A549 (cell line): ENCODE results near the gene KIF16B. TPM values are rescaled to one million over a fixed set of nuclear protein-coding genes. Genes with fewer than 3 reads are reported as not detected.

Experiments
- ATAC-seq, 2 experiments: fragments of 200-7000 bp in 1 of 2; fragments of >200 bp in 1 of 2; cut with Nextera tagmentation in 1 of 2; cut with Tn5 transposase in 1 of 2; 3 replicates each; pipeline versions ENCODE4 v1.8.0 to v1.9.1; 2018 to 2020; ENCODE audit warnings: mild to moderate bottlenecking in 1 of 2, moderate library complexity in 1 of 2
- CTCF ChIA-PET: fragments of 300-600 bp; sonication (Branson Sonifier 250); formaldehyde crosslinking; extraction: SDS; loops from one replicate; lab custom pipeline; 2021; ENCODE audit warnings: antibody characterized with exemption, inconsistent platforms; lab: Yijun Ruan, JAX
- POLR2A ChIA-PET: fragments of 350-600 bp; formaldehyde crosslinking; extraction: SDS; loops from one replicate; lab custom pipeline; 2021; ENCODE audit warnings: antibody characterized with exemption, inconsistent platforms; lab: Yijun Ruan, JAX
- DNase-seq, 2 experiments: peaks; one replicate each; pipeline versions ENCODE4 v3.0.0 to v3.0.0-alpha.2; 2011 to 2016; ENCODE audit warnings: low read depth in 1 of 2, low spot score in 1 of 2
- FAIRE-seq: peaks from 2 replicates; lab custom pipeline; 2011; peaks lifted over from hg19 to GRCh38; lab: Jason Lieb, UNC
- H3K27ac ChIP-seq, 2 experiments: fragments of >200 bp; sonication (Bioruptor Twin); formaldehyde crosslinking; 3 replicates each; pipeline ENCODE4 v1.5.1; 2016 to 2017
- H3K4me1 ChIP-seq: fragments of >200 bp; sonication (Bioruptor Twin); formaldehyde crosslinking; 3 replicates; pipeline ENCODE4 v1.6.1; 2016
- H3K4me2 ChIP-seq: fragments of >200 bp; sonication (Bioruptor Twin); formaldehyde crosslinking; 3 replicates; pipeline ENCODE4 v1.6.1; 2016
- H3K4me3 ChIP-seq: fragments of >200 bp; sonication (Bioruptor Twin); formaldehyde crosslinking; 3 replicates; pipeline ENCODE4 v1.5.1; 2016
- H3K9me3 ChIP-seq: fragments of >200 bp; sonication (Bioruptor Twin); formaldehyde crosslinking; 3 replicates; pipeline ENCODE4 v1.6.1; 2016
- ATOH8 ChIP-seq: fragments of 250-450 bp; sonication (Bioruptor Pico); IDR thresholded peaks from 2 replicates; pipeline ENCODE4 v1.5.0; 2020; ENCODE audit warnings: low read depth, mild to moderate bottlenecking, moderate library complexity
- CHD2 ChIP-seq: fragments of 150-350 bp; IDR thresholded peaks from 2 replicates; pipeline ENCODE4 v1.6.1; 2014; ENCODE audit warnings: low read length; ENCODE audit not compliant: partially characterized antibody
- EHMT2 ChIP-seq: fragments of 200-600 bp; sonication (generic); IDR thresholded peaks from 2 replicates; pipeline ENCODE4 v1.6.1; 2016; ENCODE audit warnings: antibody characterized with exemption, low read depth, mild to moderate bottlenecking, moderate library complexity
- ESRRA ChIP-seq: fragments of 150-350 bp; IDR thresholded peaks from 2 replicates; pipeline ENCODE4 v1.6.1; 2014; ENCODE audit warnings: mild to moderate bottlenecking, low read length, borderline replicate concordance
- FOSB ChIP-seq: fragments of 250-450 bp; sonication (Bioruptor Pico); IDR thresholded peaks from 2 replicates; pipeline ENCODE4 v1.5.0; 2020; ENCODE audit warnings: mild to moderate bottlenecking, moderate library complexity
- FOXS1 ChIP-seq: fragments of 250-450 bp; sonication (Bioruptor Pico); IDR thresholded peaks from 2 replicates; pipeline ENCODE4 v1.5.0; 2020; ENCODE audit warnings: mild to moderate bottlenecking, moderate library complexity
- HEYL ChIP-seq: fragments of 250-450 bp; sonication (Bioruptor Pico); IDR thresholded peaks from 2 replicates; pipeline ENCODE4 v1.8.0; 2021; ENCODE audit warnings: mild to moderate bottlenecking, moderate library complexity
- HOXA7 ChIP-seq: fragments of 250-450 bp; sonication (Bioruptor Pico); IDR thresholded peaks from 2 replicates; pipeline ENCODE4 v1.5.0; 2020; ENCODE audit warnings: mild to moderate bottlenecking, moderate library complexity
- HOXB13 ChIP-seq: fragments of 250-450 bp; sonication (Bioruptor Pico); IDR thresholded peaks from 2 replicates; pipeline ENCODE4 v1.5.0; 2020; ENCODE audit warnings: low read depth, mild to moderate bottlenecking, moderate library complexity
- JUN ChIP-seq, 2 experiments: fragments of >200 bp; sonication (Bioruptor Twin); formaldehyde crosslinking; IDR thresholded peaks; 2 replicates in 1 of 2; 3 replicates in 1 of 2; pipeline ENCODE4 v1.6.1; 2016 to 2017
- KDM1A ChIP-seq: fragments of 200-600 bp; sonication (generic); IDR thresholded peaks from 2 replicates; pipeline ENCODE4 v1.6.1; 2016; ENCODE audit warnings: low read depth, mild to moderate bottlenecking
- KDM5A ChIP-seq: fragments of 200-600 bp; sonication (generic); IDR thresholded peaks from 2 replicates; pipeline ENCODE4 v1.6.1; 2016; ENCODE audit warnings: antibody characterized with exemption, mild to moderate bottlenecking
- MYC ChIP-seq: IDR thresholded peaks from 2 replicates; pipeline ENCODE4 v1.6.1; 2012; ENCODE audit warnings: mild to moderate bottlenecking, inconsistent platforms, low read length, improper control_type of control experiment, borderline replicate concordance
- NPAS2 ChIP-seq: fragments of 250-450 bp; sonication (Bioruptor Pico); IDR thresholded peaks from 2 replicates; pipeline ENCODE4 v1.8.0; 2022; ENCODE audit warnings: mild to moderate bottlenecking, moderate library complexity, borderline replicate concordance
- PBX3 ChIP-seq: IDR thresholded peaks from 2 replicates; pipeline ENCODE4 v1.6.1; 2012
- PHF8 ChIP-seq: fragments of 200-600 bp; sonication (generic); IDR thresholded peaks from 2 replicates; pipeline ENCODE4 v1.6.1; 2016; ENCODE audit warnings: low read depth, mild to moderate bottlenecking, antibody characterized with exemption, moderate library complexity, borderline replicate concordance
- POLR2AphosphoS2 ChIP-seq: conservative IDR thresholded peaks from 2 replicates; pipeline ENCODE4 v1.6.1; 2012; ENCODE audit warnings: low read length, improper control_type of control experiment, inconsistent platforms
- RAD21 ChIP-seq, 2 experiments: fragments of >200 bp in 1 of 2; sonication (Bioruptor Twin) in 1 of 2; formaldehyde crosslinking in 1 of 2; IDR thresholded peaks in 1 of 2; conservative IDR thresholded peaks in 1 of 2; 2 replicates in 1 of 2; 3 replicates in 1 of 2; pipeline ENCODE4 v1.6.1; 2012 to 2018; ENCODE audit warnings: inconsistent platforms in 1 of 2
- RARB ChIP-seq: fragments of 250-450 bp; sonication (Bioruptor Pico); IDR thresholded peaks from 2 replicates; pipeline ENCODE4 v1.8.0; 2021; ENCODE audit warnings: mild to moderate bottlenecking, moderate library complexity
- RCOR1 ChIP-seq: fragments of 150-350 bp; IDR thresholded peaks from 2 replicates; pipeline ENCODE4 v1.6.1; 2014; ENCODE audit warnings: antibody characterized with exemption, low read length, low read depth
- TFCP2L1 ChIP-seq: fragments of 250-450 bp; sonication (Bioruptor Pico); IDR thresholded peaks from 2 replicates; pipeline ENCODE4 v1.5.0; 2021; ENCODE audit warnings: mild to moderate bottlenecking
- ZFP36 ChIP-seq: fragments of 450-650 bp; IDR thresholded peaks from 2 replicates; pipeline ENCODE4 v1.6.1; 2014; ENCODE audit warnings: borderline replicate concordance; ENCODE audit not compliant: partially characterized antibody
- WGBS: methylation state at CpG from one replicate; pipeline ENCODE4 v1.1.6; 2017; ENCODE audit errors: missing lambda C conversion rate; 5-methylcytosine and 5-hydroxymethylcytosine counted together
- polyA plus RNA-seq, 4 experiments: library from polyadenylated mRNA; depleted of rRNA in 3 of 4; stranded (reverse); fragments of >200 nt; fragmentation: RNase III in 1 of 4; extraction: RNeasy Plus Mini Kit Qiagen cat#74134 plus additional on column Dnase treatment in 1 of 4; gene quantifications; 2 replicates in 3 of 4; 3 replicates in 1 of 4; pipeline ENCODE4 v1.2.3, GENCODE V29; 2011 to 2017
- TF ChIP-seq, protein P1 (sequence below): fragments of 200-600 bp; sonication (generic); IDR thresholded peaks from 2 replicates; pipeline ENCODE4 v1.6.1; 2016; ENCODE audit warnings: antibody characterized with exemption, mild to moderate bottlenecking, moderate library complexity
- TF ChIP-seq, protein P2 (sequence below): fragments of >200 bp; sonication (Bioruptor Twin); formaldehyde crosslinking; IDR thresholded peaks from 2 replicates; pipeline ENCODE4 v1.6.1; 2016
- TF ChIP-seq, protein P3 (sequence below): fragments of 250-450 bp; sonication (Bioruptor Pico); IDR thresholded peaks from 2 replicates; pipeline ENCODE4 v1.5.0; 2021; ENCODE audit warnings: mild to moderate bottlenecking, moderate library complexity, borderline replicate concordance

Gene KIF16B
- polyA plus RNA-seq, 2 of the 4 experiments (the other 2 are of a cell fraction): 14.1 to 23.3 TPM

- POLR2A ChIA-PET: no interaction called here
- TF ChIP-seq HEYL (no peak), NPAS2 (CRISPR knock-in tag) (no peak), KDM1A (no peak), ZFP36 (no peak), PBX3 (no peak), RCOR1 (no peak)
- no peak for FAIRE-seq
Observed at GRCh38 chr20:16622501-16622900, 49.3 kb upstream of the KIF16B start.

DNA sequence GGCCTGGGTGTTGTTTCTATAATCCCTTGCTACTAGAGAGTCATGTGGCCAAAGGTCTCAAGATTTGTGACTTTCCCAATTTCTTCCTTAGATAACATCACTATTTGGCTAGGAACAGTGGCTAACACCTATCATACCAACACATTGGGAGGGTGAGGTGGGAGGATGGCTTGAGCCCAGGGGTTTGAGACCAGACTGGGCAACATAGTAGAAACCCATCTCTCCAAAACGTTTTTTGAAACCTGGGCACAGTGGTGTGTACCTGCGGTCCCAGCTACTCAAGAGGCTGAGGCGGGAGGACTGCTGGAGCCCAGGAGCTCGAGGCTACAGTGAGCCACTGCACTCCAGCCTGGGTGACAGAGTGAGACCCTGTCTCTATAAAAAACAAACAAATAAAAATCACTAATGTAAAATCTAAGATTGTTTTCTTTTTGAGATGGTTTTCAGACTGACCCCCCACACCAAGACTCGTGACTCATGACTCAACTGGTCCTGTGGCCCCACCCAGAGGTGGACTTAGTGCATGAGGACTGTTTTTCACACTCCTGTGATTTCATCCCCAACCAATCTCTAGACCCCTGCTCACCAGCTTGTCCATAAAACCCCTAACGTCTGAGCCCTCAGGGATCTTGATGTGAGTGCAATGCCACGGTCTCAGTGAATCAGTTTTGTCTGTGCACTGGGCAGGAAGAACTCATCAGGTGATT is 48.3 kb upstream of the KIF16B start:
- Histone ChIP-seq H3K4me1 (no peaks in the 10 kb centered on the region), H3K9me3 (peaks cover 6% of the 10 kb centered on the region; the same call in 2 of the 3 replicates)
- DNase-seq: no peak
- no peak for TF ChIP-seq MYC
- no peak for TF ChIP-seq RARB (CRISPR knock-in tag)
- no peak for TF ChIP-seq EHMT2
- TF ChIP-seq POLR2AphosphoS2: no peak
- TF ChIP-seq TFCP2L1 (CRISPR knock-in tag): no peak
- TF ChIP-seq, protein P1, sequence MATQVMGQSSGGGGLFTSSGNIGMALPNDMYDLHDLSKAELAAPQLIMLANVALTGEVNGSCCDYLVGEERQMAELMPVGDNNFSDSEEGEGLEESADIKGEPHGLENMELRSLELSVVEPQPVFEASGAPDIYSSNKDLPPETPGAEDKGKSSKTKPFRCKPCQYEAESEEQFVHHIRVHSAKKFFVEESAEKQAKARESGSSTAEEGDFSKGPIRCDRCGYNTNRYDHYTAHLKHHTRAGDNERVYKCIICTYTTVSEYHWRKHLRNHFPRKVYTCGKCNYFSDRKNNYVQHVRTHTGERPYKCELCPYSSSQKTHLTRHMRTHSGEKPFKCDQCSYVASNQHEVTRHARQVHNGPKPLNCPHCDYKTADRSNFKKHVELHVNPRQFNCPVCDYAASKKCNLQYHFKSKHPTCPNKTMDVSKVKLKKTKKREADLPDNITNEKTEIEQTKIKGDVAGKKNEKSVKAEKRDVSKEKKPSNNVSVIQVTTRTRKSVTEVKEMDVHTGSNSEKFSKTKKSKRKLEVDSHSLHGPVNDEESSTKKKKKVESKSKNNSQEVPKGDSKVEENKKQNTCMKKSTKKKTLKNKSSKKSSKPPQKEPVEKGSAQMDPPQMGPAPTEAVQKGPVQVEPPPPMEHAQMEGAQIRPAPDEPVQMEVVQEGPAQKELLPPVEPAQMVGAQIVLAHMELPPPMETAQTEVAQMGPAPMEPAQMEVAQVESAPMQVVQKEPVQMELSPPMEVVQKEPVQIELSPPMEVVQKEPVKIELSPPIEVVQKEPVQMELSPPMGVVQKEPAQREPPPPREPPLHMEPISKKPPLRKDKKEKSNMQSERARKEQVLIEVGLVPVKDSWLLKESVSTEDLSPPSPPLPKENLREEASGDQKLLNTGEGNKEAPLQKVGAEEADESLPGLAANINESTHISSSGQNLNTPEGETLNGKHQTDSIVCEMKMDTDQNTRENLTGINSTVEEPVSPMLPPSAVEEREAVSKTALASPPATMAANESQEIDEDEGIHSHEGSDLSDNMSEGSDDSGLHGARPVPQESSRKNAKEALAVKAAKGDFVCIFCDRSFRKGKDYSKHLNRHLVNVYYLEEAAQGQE: no peak
- no peak for TF ChIP-seq ATOH8 (CRISPR knock-in tag)
- TF ChIP-seq FOSB: no peak
- no peak for TF ChIP-seq RAD21 (conservative IDR thresholded peaks at IDR 0.05 in 1 of 2, IDR thresholded peaks at IDR 0.05 in 1 of 2)
- TF ChIP-seq, all 56 proteins: peak for 0
- Histone ChIP-seq H3K27ac (no peak overlapping the region), H3K4me2 (no peak overlapping the region), H3K4me3 (no peak overlapping the region)
- ChIA-PET CTCF (interaction anchor here (1.5 kb wide), 1 partner anchor 18 kb away, joined by 5 read pairs; no protein-coding TSS in a partner anchor), POLR2A (no interaction called here)
- ATAC-seq: no peak
- peak; percentile 54 for FAIRE-seq
- WGBS: 32% methylated on average over 7 of the region's 7 CpGs

More at GRCh38 chr20:16622501-16622900, 49.3 kb upstream of the KIF16B start:
- Histone ChIP-seq H3K27ac (no peak overlapping the region), H3K4me1 (no peaks in the 10 kb centered on the region), H3K4me2 (no peak overlapping the region), H3K4me3 (no peak overlapping the region), H3K9me3 (peaks cover 1% of the 10 kb centered on the region; the same call in 1 of the 3 replicates)
- DNase-seq (no peak), ATAC-seq (no peak)
- CTCF ChIA-PET: no interaction called here

DNA sequence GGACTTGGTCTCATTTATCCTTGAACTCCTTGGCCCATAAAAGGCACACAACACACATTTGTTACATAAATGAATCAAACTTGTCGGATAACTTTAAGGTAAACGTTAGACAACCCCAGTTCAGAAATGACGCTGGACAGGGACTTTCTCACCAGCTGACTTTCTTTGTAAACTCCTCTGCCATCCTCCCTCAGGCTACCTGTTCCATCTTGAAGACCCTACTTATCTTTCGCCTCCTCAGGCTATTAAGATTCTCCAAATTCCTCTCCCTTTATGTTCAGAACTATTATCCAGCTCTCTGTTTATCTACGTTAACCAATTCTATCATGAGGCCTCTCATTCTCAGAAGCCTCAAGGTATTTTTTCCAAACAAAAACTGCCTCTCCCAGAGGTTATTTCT is 47.7 kb upstream of the KIF16B start:
- WGBS: 53% methylated on average over 5 of the region's 5 CpGs
- Histone ChIP-seq H3K4me1 (no peaks in the 10 kb centered on the region), H3K27ac (no peak overlapping the region), H3K4me2 (no peak overlapping the region), H3K4me3 (no peak overlapping the region), H3K9me3 (peaks cover 6% of the 10 kb centered on the region; the same call in 2 of the 3 replicates)
- CTCF ChIA-PET: interaction anchor here (1.5 kb wide), 1 partner anchor 17 kb away, joined by 5 read pairs; no protein-coding TSS in a partner anchor
- no peak for FAIRE-seq
- ATAC-seq: no peak
- POLR2A ChIA-PET: no interaction called here
- DNase-seq: no peak
- TF ChIP-seq NPAS2 (CRISPR knock-in tag) (no peak), JUN (IDR thresholded peaks at IDR 0.05) (no peak), CHD2 (no peak), HOXA7 (CRISPR knock-in tag) (no peak), HOXB13 (no peak), EHMT2 (no peak), KDM1A (no peak), KDM5A (no peak), PHF8 (no peak), FOXS1 (no peak), MYC (no peak), ESRRA (no peak), POLR2AphosphoS2 (no peak)
- TF ChIP-seq, protein P2, sequence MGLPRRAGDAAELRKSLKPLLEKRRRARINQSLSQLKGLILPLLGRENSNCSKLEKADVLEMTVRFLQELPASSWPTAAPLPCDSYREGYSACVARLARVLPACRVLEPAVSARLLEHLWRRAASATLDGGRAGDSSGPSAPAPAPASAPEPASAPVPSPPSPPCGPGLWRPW: no peak
- TF ChIP-seq, protein P3, sequence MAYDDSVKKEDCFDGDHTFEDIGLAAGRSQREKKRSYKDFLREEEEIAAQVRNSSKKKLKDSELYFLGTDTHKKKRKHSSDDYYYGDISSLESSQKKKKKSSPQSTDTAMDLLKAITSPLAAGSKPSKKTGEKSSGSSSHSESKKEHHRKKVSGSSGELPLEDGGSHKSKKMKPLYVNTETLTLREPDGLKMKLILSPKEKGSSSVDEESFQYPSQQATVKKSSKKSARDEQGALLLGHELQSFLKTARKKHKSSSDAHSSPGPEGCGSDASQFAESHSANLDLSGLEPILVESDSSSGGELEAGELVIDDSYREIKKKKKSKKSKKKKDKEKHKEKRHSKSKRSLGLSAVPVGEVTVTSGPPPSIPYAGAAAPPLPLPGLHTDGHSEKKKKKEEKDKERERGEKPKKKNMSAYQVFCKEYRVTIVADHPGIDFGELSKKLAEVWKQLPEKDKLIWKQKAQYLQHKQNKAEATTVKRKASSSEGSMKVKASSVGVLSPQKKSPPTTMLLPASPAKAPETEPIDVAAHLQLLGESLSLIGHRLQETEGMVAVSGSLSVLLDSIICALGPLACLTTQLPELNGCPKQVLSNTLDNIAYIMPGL: no peak
